Subcutaneous adipose tissue (tissue), 4 donors: ENCODE measurements around the gene AK5. TPM values are rescaled to one million over a fixed set of nuclear protein-coding genes. Genes with fewer than 3 reads are reported as not detected.

ENCODE experiments used
- total RNA-seq, 4 donors: library from RNA; depleted of rRNA; stranded (reverse); fragments of >200 nt; gene quantifications; one replicate each; pipeline ENCODE4 v1.1.0, GENCODE V29; 2016
- TF ChIP-seq, protein P1 (sequence below): fragments of 450-650 bp; IDR thresholded peaks from one replicate; pipeline ENCODE4 v1.5.1; 2016; ENCODE audit warnings: low read depth, mild to moderate bottlenecking, control low read depth, antibody characterized with exemption, moderate library complexity

AK5 gene
- total RNA-seq, 4 donors from 2014 or later, result 0.34 to 0.38 TPM; not detected in 2

DNA sequence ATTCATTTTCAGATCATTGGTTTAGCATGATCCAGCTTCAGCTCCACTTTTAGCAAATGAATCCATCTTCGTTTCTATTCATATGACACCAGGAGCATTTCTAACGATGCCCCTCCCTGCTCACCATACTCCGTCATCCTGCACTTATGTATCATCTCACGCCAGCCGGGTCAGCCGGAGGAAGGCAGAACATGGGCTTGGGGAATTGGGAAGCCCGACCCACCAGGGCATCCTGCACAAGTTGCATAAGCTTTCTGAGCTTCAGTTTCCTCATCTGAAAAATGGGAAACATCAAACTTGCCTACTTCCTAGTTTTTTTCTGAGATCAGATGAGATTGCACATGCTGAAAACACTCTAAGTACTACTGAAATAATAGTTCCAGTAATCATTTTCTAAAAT is 194.7 kb downstream of the AK5 start:
- TF ChIP-seq, protein P1, sequence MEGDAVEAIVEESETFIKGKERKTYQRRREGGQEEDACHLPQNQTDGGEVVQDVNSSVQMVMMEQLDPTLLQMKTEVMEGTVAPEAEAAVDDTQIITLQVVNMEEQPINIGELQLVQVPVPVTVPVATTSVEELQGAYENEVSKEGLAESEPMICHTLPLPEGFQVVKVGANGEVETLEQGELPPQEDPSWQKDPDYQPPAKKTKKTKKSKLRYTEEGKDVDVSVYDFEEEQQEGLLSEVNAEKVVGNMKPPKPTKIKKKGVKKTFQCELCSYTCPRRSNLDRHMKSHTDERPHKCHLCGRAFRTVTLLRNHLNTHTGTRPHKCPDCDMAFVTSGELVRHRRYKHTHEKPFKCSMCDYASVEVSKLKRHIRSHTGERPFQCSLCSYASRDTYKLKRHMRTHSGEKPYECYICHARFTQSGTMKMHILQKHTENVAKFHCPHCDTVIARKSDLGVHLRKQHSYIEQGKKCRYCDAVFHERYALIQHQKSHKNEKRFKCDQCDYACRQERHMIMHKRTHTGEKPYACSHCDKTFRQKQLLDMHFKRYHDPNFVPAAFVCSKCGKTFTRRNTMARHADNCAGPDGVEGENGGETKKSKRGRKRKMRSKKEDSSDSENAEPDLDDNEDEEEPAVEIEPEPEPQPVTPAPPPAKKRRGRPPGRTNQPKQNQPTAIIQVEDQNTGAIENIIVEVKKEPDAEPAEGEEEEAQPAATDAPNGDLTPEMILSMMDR, result no peak

DNA sequence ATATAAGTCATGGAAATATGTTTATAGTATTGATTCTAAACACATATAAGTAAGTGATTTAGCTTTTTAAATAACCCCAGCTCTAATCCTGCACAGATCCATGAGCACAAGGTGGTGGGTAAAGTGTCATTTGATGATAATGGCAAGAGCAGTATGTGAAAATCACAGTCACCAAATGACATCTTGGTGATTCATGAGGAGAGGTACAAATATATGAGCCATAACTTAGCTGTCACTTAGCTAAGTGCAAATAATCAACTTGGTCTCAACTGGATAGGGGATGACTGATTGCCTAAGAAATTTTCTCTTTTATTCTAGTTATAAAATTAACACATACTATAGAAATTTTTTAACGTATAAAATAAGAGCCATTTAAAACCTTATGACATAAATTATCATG is 202.5 kb downstream of the AK5 start:
- TF ChIP-seq, protein P1, result no peak

DNA sequence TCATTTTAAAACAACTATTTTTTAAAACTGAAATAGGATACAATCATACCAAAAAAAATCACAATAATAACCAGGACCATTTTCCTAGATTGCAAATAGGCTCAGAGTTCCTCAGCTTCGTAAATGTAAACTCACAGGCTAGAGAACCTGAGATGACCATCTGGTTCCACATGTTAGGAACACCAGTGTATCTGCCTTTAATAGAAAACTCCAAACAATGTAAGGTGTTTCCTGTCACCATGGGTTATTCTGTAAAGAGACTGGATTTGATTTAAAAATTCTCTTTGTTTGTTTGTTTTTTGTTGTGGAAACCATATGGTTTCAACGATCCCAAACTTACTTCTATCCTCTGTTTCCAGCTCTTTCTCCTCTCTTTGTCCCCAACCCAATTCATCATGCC is 203.1 kb downstream of the AK5 start:
- TF ChIP-seq, protein P1, result no peak

DNA sequence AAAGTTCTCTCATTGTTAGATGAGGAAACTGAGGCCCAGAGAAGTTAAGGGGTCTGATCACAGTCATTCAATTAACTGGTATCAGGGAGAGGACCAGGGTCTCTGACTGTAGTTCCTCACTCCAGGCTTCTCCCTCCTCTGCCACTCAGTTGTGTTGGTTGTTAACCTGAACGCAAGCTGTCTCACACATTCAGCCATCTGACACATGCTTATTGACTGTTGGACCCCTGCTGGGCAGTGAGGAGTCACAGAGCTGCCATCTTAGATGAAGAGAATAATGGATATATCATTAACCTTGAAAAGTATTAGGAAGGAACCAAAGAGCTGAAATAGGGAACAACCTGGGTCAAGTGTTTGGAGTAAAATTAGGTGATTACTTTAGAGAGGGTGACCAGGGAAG is 205.8 kb downstream of the AK5 start:
- TF ChIP-seq, protein P1, result no peak

DNA sequence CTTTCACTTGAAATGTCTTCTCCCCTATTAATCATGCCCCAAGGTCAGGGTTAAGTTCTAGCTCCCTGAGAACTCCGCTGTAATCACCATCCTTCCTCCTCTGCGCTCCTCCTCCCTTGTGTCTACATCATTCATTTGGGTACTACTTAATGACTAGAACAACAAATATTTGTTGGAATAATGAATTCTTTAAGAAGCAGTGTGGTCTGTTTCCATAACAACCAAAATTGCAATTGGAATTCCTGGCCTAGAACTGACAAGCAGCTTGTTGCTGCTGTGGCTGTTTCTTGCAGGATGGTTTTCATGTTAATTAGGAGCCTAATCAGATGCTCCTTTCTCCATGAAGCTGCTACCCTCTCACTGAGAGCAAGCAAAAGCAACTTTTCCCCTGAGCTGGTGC is 208.1 kb downstream of the AK5 start:
- TF ChIP-seq, protein P1, result no peak

DNA sequence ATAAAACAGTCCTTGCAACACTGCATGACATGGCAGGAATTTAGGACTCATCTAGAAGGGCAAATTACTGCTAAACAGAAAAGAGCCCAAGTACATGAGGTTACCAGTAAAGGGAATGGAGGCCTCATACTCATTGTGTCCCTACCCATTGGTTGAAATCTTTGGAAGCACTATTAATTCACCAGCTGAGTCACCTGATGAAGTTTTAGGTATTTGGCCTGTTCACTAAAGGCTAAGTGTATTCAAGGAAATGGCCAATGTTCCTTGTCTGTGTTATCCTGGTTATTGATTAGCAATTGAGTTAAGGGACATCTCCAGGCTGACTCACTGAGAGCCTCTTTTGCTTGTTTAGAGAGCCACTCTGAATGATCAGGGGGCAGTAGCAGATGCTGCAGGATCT is 212.2 kb downstream of the AK5 start:
- TF ChIP-seq, protein P1, result no peak

DNA sequence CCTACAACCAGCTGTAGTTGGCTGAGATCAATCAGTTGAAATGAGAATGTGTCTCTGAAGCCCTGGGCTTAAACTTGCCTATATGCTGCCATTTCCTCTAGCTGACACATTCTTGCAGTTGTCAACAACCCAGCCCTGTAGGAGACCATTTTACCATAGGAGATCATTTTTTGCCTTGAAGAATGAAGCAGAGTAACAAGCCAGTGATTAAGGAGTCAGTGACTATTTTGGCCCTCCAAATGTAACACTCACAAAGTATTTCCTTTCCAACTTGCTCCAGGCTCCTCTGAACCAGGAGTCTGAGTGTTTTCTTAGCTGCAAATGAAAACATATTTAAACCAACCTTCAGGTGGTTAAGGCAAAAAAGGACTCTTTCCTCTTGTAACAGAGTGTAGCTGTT is 217.1 kb downstream of the AK5 start:
- TF ChIP-seq, protein P1, result no peak
